A549 (cell line): Measurements from ENCODE around the gene ACTR10. TPM values are rescaled to one million over a fixed set of nuclear protein-coding genes. Genes with fewer than 3 reads are reported as not detected.

ENCODE experiments used
- ATAC-seq, 2 experiments: fragments of 200-7000 bp in 1 of 2; fragments of >200 bp in 1 of 2; cut with Nextera tagmentation in 1 of 2; cut with Tn5 transposase in 1 of 2; 3 replicates each; pipeline versions ENCODE4 v1.8.0 to v1.9.1; 2018 to 2020; ENCODE audit warnings: mild to moderate bottlenecking in 1 of 2, moderate library complexity in 1 of 2
- CTCF ChIA-PET: fragments of 300-600 bp; sonication (Branson Sonifier 250); formaldehyde crosslinking; extraction: SDS; loops from one replicate; lab custom pipeline; 2021; ENCODE audit warnings: antibody characterized with exemption, inconsistent platforms; lab: Yijun Ruan, JAX
- POLR2A ChIA-PET: fragments of 350-600 bp; formaldehyde crosslinking; extraction: SDS; loops from one replicate; lab custom pipeline; 2021; ENCODE audit warnings: antibody characterized with exemption, inconsistent platforms; lab: Yijun Ruan, JAX
- DNase-seq, 2 experiments: peaks; one replicate each; pipeline versions ENCODE4 v3.0.0 to v3.0.0-alpha.2; 2011 to 2016; ENCODE audit warnings: low read depth in 1 of 2, low spot score in 1 of 2
- FAIRE-seq: peaks from 2 replicates; lab custom pipeline; 2011; peaks lifted over from hg19 to GRCh38; lab: Jason Lieb, UNC
- H3K27ac ChIP-seq, 2 experiments: fragments of >200 bp; sonication (Bioruptor Twin); formaldehyde crosslinking; 3 replicates each; pipeline ENCODE4 v1.5.1; 2016 to 2017
- H3K4me1 ChIP-seq: fragments of >200 bp; sonication (Bioruptor Twin); formaldehyde crosslinking; 3 replicates; pipeline ENCODE4 v1.6.1; 2016
- H3K4me2 ChIP-seq: fragments of >200 bp; sonication (Bioruptor Twin); formaldehyde crosslinking; 3 replicates; pipeline ENCODE4 v1.6.1; 2016
- H3K4me3 ChIP-seq: fragments of >200 bp; sonication (Bioruptor Twin); formaldehyde crosslinking; 3 replicates; pipeline ENCODE4 v1.5.1; 2016
- H3K9me3 ChIP-seq: fragments of >200 bp; sonication (Bioruptor Twin); formaldehyde crosslinking; 3 replicates; pipeline ENCODE4 v1.6.1; 2016
- ATOH8 ChIP-seq: fragments of 250-450 bp; sonication (Bioruptor Pico); IDR thresholded peaks from 2 replicates; pipeline ENCODE4 v1.5.0; 2020; ENCODE audit warnings: low read depth, mild to moderate bottlenecking, moderate library complexity
- CTCF ChIP-seq: fragments of >200 bp; sonication (Bioruptor Twin); formaldehyde crosslinking; IDR thresholded peaks from 3 replicates; pipeline ENCODE4 v1.5.1; 2016
- EHF ChIP-seq: fragments of 250-450 bp; sonication (Bioruptor Pico); IDR thresholded peaks from 2 replicates; pipeline ENCODE4 v1.5.0; 2020; ENCODE audit warnings: mild to moderate bottlenecking
- EP300 ChIP-seq, 2 experiments: fragments of >200 bp; sonication (Bioruptor Twin); formaldehyde crosslinking; IDR thresholded peaks; 2 replicates in 1 of 2; 3 replicates in 1 of 2; pipeline ENCODE4 v1.6.1; 2016 to 2017
- ESRRA ChIP-seq: fragments of 150-350 bp; IDR thresholded peaks from 2 replicates; pipeline ENCODE4 v1.6.1; 2014; ENCODE audit warnings: mild to moderate bottlenecking, low read length, borderline replicate concordance
- JUNB ChIP-seq: fragments of >200 bp; sonication (Bioruptor Twin); formaldehyde crosslinking; IDR thresholded peaks from 2 replicates; pipeline ENCODE4 v1.6.1; 2016
- KDM1A ChIP-seq: fragments of 200-600 bp; sonication (generic); IDR thresholded peaks from 2 replicates; pipeline ENCODE4 v1.6.1; 2016; ENCODE audit warnings: low read depth, mild to moderate bottlenecking
- MAFK ChIP-seq: fragments of 450-650 bp; IDR thresholded peaks from 2 replicates; pipeline ENCODE4 v1.6.1; 2014; ENCODE audit not compliant: partially characterized antibody
- NR3C1 ChIP-seq: fragments of >200 bp; sonication (Bioruptor Twin); formaldehyde crosslinking; IDR thresholded peaks from 3 replicates; pipeline ENCODE4 v1.6.1; 2017
- PBX3 ChIP-seq: IDR thresholded peaks from 2 replicates; pipeline ENCODE4 v1.6.1; 2012
- PHF8 ChIP-seq: fragments of 200-600 bp; sonication (generic); IDR thresholded peaks from 2 replicates; pipeline ENCODE4 v1.6.1; 2016; ENCODE audit warnings: low read depth, mild to moderate bottlenecking, antibody characterized with exemption, moderate library complexity, borderline replicate concordance
- RNF2 ChIP-seq: fragments of 200-600 bp; sonication (generic); IDR thresholded peaks from 2 replicates; pipeline ENCODE4 v1.6.1; 2016; ENCODE audit warnings: low read depth, mild to moderate bottlenecking, antibody characterized with exemption, moderate library complexity, borderline replicate concordance
- ZSCAN20 ChIP-seq: fragments of 250-450 bp; sonication (Bioruptor Pico); IDR thresholded peaks from 2 replicates; pipeline ENCODE4 v1.8.0; 2022; ENCODE audit warnings: mild to moderate bottlenecking, moderate library complexity
- WGBS: methylation state at CpG from one replicate; pipeline ENCODE4 v1.1.6; 2017; ENCODE audit errors: missing lambda C conversion rate; 5-methylcytosine and 5-hydroxymethylcytosine counted together
- polyA plus RNA-seq, 4 experiments: library from polyadenylated mRNA; depleted of rRNA in 3 of 4; stranded (reverse); fragments of >200 nt; fragmentation: RNase III in 1 of 4; extraction: RNeasy Plus Mini Kit Qiagen cat#74134 plus additional on column Dnase treatment in 1 of 4; gene quantifications; 2 replicates in 3 of 4; 3 replicates in 1 of 4; pipeline ENCODE4 v1.2.3, GENCODE V29; 2011 to 2017
- TF ChIP-seq, protein P1 (sequence below): fragments of 150-350 bp; IDR thresholded peaks from 2 replicates; pipeline ENCODE4 v1.6.1; 2014; ENCODE audit warnings: low read depth, mild to moderate bottlenecking, low read length
- TF ChIP-seq, protein P2 (sequence below): IDR thresholded peaks from 2 replicates; pipeline ENCODE4 v1.6.1; 2012; ENCODE audit warnings: low read depth, borderline replicate concordance

Gene ACTR10
- polyA plus RNA-seq, 2 of the 4 experiments (the other 2 are of a cell fraction) = 47.1 to 101 TPM

DNA sequence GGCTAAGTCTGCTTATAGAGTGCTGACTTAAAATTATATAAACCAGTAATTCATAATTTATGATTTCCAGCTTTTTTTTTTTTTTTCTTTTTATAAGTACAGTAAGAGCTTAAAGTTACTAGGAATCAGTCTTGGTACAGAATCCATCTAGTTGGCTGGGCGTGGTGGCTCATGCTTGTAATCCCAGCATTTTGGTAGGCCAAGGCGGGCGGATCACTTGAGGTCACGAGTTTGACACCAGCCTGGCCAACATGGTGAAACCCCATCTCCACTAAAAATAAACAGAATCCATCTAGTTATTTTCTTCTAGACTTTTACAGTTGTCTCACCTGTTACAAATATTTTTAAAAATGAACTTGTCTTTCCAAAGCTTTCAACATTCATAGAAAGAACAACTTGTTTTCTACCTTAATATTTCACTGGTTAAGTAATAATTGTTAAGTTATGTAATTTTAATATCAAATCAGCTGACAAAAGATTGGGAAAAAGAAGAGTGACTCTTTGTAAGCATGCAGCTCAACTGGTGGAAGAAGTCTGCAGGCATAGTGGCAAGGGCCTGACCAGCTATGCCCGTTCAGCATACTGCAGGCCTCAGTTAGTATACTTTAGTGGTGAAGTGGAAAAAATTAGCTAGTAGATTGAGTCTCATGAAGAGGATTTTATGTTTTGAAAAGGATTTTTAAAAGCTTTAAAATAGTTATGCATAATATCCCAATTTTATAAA lies 27.3 kb downstream of the ACTR10 start:
- H3K4me3 ChIP-seq = no peak overlapping the region
- POLR2A ChIA-PET = interaction anchor here (0.8 kb wide), 1 partner anchor 200 kb away, joined by 3 read pairs; the partner anchor contains the start of genes KIAA0586 and TIMM9
- H3K27ac ChIP-seq = no peak overlapping the region
- TF ChIP-seq, protein P1, sequence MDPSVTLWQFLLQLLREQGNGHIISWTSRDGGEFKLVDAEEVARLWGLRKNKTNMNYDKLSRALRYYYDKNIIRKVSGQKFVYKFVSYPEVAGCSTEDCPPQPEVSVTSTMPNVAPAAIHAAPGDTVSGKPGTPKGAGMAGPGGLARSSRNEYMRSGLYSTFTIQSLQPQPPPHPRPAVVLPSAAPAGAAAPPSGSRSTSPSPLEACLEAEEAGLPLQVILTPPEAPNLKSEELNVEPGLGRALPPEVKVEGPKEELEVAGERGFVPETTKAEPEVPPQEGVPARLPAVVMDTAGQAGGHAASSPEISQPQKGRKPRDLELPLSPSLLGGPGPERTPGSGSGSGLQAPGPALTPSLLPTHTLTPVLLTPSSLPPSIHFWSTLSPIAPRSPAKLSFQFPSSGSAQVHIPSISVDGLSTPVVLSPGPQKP = no peak
- TF ChIP-seq EHF (no peak), PBX3 (no peak), ZSCAN20 (CRISPR knock-in tag) (no peak), JUNB (no peak), KDM1A (no peak), ESRRA (no peak), NR3C1 (no peak), ATOH8 (CRISPR knock-in tag) (no peak), PHF8 (no peak), CTCF (no peak), EP300 (IDR thresholded peaks at IDR 0.05) (no peak)
- TF ChIP-seq, protein P2, sequence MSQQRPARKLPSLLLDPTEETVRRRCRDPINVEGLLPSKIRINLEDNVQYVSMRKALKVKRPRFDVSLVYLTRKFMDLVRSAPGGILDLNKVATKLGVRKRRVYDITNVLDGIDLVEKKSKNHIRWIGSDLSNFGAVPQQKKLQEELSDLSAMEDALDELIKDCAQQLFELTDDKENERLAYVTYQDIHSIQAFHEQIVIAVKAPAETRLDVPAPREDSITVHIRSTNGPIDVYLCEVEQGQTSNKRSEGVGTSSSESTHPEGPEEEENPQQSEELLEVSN = no peak
- DNase-seq = no peak
- H3K9me3 ChIP-seq = no peaks in the 10 kb centered on the region
- WGBS = 89% methylated on average over 5 of the region's 5 CpGs
- H3K4me2 ChIP-seq = no peak overlapping the region
- FAIRE-seq = no peak
- ATAC-seq = no peak
- H3K4me1 ChIP-seq = no peaks in the 10 kb centered on the region
- CTCF ChIA-PET = interaction anchor here (1.1 to 1.3 kb wide), 2 partner anchors 60 to 119 kb away, joined by 3 to 5 read pairs; no protein-coding TSS in a partner anchor

- Histone ChIP-seq H3K27ac (no peak overlapping the region), H3K4me1 (peaks cover 10% of the 10 kb centered on the region), H3K4me2 (peak overlapping the region; percentile 57), H3K9me3 (no peaks in the 10 kb centered on the region), H3K4me3 (no peak overlapping the region)
- TF ChIP-seq MAFK (peak; percentile 72), RNF2 (no peak)
- WGBS = 83% methylated on average over 16 of the region's 16 CpGs
- ATAC-seq (peak in 1 of 2 experiments; percentile 22; a peak in 2 of 6 replicates), DNase-seq (no peak), FAIRE-seq (no peak)
- ChIA-PET CTCF (no interaction called here), POLR2A (no interaction called here)
Measured at GRCh38 chr14:58238252-58239243, 38.6 kb downstream of the ACTR10 start.
